H1 (cell line): ENCODE results near the gene OXSR1. TPM values are rescaled to one million over a fixed set of nuclear protein-coding genes. Genes with fewer than 3 reads are reported as not detected.

Experiments
- ASH2L ChIP-seq: fragments of 200-600, 300-600 bp; sonication (generic); IDR thresholded peaks from one replicate; pipeline ENCODE4 v1.7.1; 2017; ENCODE audit warnings: low read length
- BCL11A ChIP-seq, 2 experiments: IDR thresholded peaks; one replicate each; pipeline ENCODE4 v1.6.1; 2011; ENCODE audit warnings: low read depth in 2 of 2, low read length in 2 of 2, mild to moderate bottlenecking in 2 of 2
- CHD7 ChIP-seq: fragments of 300-600 bp; sonication (generic); IDR thresholded peaks from 2 replicates; pipeline ENCODE4 v1.7.1; 2012; ENCODE audit warnings: low read length, moderate library complexity, mild to moderate bottlenecking, inconsistent platforms; ENCODE audit not compliant: insufficient replicate concordance
- CREB1 ChIP-seq: IDR thresholded peaks from 2 replicates; pipeline ENCODE4 v1.6.1; 2012; ENCODE audit warnings: inconsistent platforms
- KDM1A ChIP-seq: fragments of 200-600, 300-600 bp; sonication (generic); IDR thresholded peaks from 2 replicates; pipeline ENCODE4 v1.7.1; 2016; ENCODE audit warnings: mild to moderate bottlenecking, low read length, borderline replicate concordance
- KDM4A ChIP-seq: IDR thresholded peaks from one replicate; pipeline ENCODE4 v1.7.1; 2012; ENCODE audit warnings: low read depth, mild to moderate bottlenecking, moderate library complexity, low read length, inconsistent platforms; ENCODE audit not compliant: severe bottlenecking
- POLR2A ChIP-seq, 2 experiments: IDR thresholded peaks; 1 replicate in 1 of 2; 2 replicates in 1 of 2; pipeline ENCODE4 v1.6.1; 2011; ENCODE audit warnings: low read depth in 2 of 2, low read length in 2 of 2, mild to moderate bottlenecking in 2 of 2; ENCODE audit errors: control extremely low read depth in 1 of 2
- SIRT6 ChIP-seq: IDR thresholded peaks from one replicate; pipeline ENCODE4 v1.7.1; 2012; ENCODE audit warnings: low read length, inconsistent platforms
- SRF ChIP-seq: IDR thresholded peaks from 2 replicates; pipeline ENCODE4 v1.6.1; 2011; ENCODE audit warnings: mild to moderate bottlenecking, low read depth, low read length, moderate library complexity
- TAF7 ChIP-seq: optimal IDR thresholded peaks from 2 replicates; pipeline ENCODE3; 2011; ENCODE audit warnings: low read depth, mild to moderate bottlenecking, inconsistent platforms, low read length, moderate library complexity, borderline replicate concordance
- ZNF274 ChIP-seq: IDR thresholded peaks from 2 replicates; pipeline ENCODE4 v1.7.0; 2012; ENCODE audit warnings: low read length, borderline replicate concordance; ENCODE audit errors: extremely low read depth
- polyA plus RNA-seq, 7 experiments: library from polyadenylated mRNA; depleted of rRNA in 3 of 7; stranded (reverse) in 5 of 7; unstranded in 2 of 7; fragments of >200 nt in 5 of 7; fragments of 200-250 nt in 2 of 7; gene quantifications; 1 replicate in 5 of 7; 2 replicates in 1 of 7; 4 replicates in 1 of 7; pipeline versions ENCODE4 v1.2.1 to v1.2.3, GENCODE V29; 2011 to 2013; ENCODE audit warnings: missing spikeins in 2 of 7, mixed read lengths in 2 of 7
- total RNA-seq: library from RNA; stranded (reverse); fragmentation: NEBNext Ultra II Directional; extraction: Animal tissue kit (Norgen Biotek cat#: 25700); gene quantifications from 2 replicates; pipeline ENCODE4 v1.2.1, GENCODE V29; 2021

The OXSR1 gene
- total and polyA plus RNA-seq, 2 of the 8 experiments (the other 6 are each of a cell fraction or from before 2014, with no cell fraction given): 25.1 to 47.0 TPM

- TF ChIP-seq CHD7: no peak
- TF ChIP-seq SIRT6: no peak
- TF ChIP-seq ZNF274: no peak
- no peak for TF ChIP-seq SRF
- peak; percentile 73 for TF ChIP-seq KDM4A
- no peak for TF ChIP-seq KDM1A
- peak; percentile 77 for TF ChIP-seq POLR2A (IDR thresholded peaks at IDR 0.05; ENCODE audit: control extremely low read depth in 1 of 2, low read depth in 2 of 2, low read length in 2 of 2)
- no peak for TF ChIP-seq BCL11A (IDR thresholded peaks at IDR 0.05; ENCODE audit: low read depth in 2 of 2, low read length in 2 of 2)
- peak; percentile 76 for TF ChIP-seq ASH2L
- peak; percentile 59 for TF ChIP-seq TAF7
- TF ChIP-seq CREB1: peak; percentile 98
These were observed at the start of gene OXSR1 (continued) for GRCh38 chr3:38164952-38165721.
